Vagina (tissue), 2 donors: ENCODE data around the gene OSBP2. TPM values are rescaled to one million over a fixed set of nuclear protein-coding genes. Genes with fewer than 3 reads are reported as not detected.
A peak's percentile ranks its signal among the peaks of the same experiment; 100 is the strongest.

Experiments used
- DNase-seq, 2 donors: peaks; one replicate each; pipeline ENCODE4 v3.0.0-alpha.2; 2017; ENCODE audit errors: extremely low spot score in 2 of 2
- H3K27ac ChIP-seq: fragments of 200-600 bp; sonication (generic); one replicate; pipeline ENCODE4 v1.5.1; 2019
- H3K27me3 ChIP-seq: fragments of 200-600 bp; sonication (generic); one replicate; pipeline ENCODE4 v1.5.1; 2019
- H3K36me3 ChIP-seq, 2 donors: fragments of 200-600 bp; sonication (generic); one replicate each; pipeline ENCODE4 v1.5.1; 2017 to 2019
- H3K4me1 ChIP-seq: fragments of 200-600 bp; sonication (generic); one replicate; pipeline ENCODE4 v1.5.1; 2019
- H3K4me3 ChIP-seq, 2 donors: fragments of 200-600 bp; sonication (generic); 1 replicate in 1 of 2; 2 replicates in 1 of 2; pipeline ENCODE4 v1.5.1; 2016 to 2019
- H3K9me3 ChIP-seq: fragments of 200-600 bp; sonication (generic); one replicate; pipeline ENCODE4 v1.5.1; 2019
- CTCF ChIP-seq, 3 experiments: fragments of 450-650 bp in 2 of 3; fragments of 200-600 bp in 1 of 3; sonication (generic) in 1 of 3; IDR thresholded peaks; one replicate each; pipeline ENCODE4 v1.5.1; 2017 to 2019; ENCODE audit warnings: antibody characterized with exemption in 3 of 3, mild to moderate bottlenecking in 2 of 3, moderate library complexity in 2 of 3
- POLR2A ChIP-seq, 2 donors: fragments of 450-650 bp; IDR thresholded peaks; one replicate each; pipeline ENCODE4 v1.6.1; 2017; ENCODE audit warnings: antibody characterized with exemption in 2 of 2, mild to moderate bottlenecking in 2 of 2, moderate library complexity in 2 of 2
- POLR2AphosphoS5 ChIP-seq, 2 donors: sonication (generic); formaldehyde crosslinking; IDR thresholded peaks; one replicate each; pipeline ENCODE4 v1.9.0; 2017; ENCODE audit warnings: antibody characterized with exemption in 2 of 2, mild to moderate bottlenecking in 2 of 2, low read depth in 1 of 2; ENCODE audit not compliant: insufficient read depth in 1 of 2
- intact Hi-C: fragments of 100-400 bp; cut with DNase I; formaldehyde crosslinking; loops from one replicate; pipeline ENCODE4 v1.15.1; 2023
- total RNA-seq: library from RNA; depleted of rRNA; stranded (reverse); fragments of >200 nt; gene quantifications from one replicate; pipeline ENCODE4 v1.2.3, GENCODE V29; 2016

The OSBP2 gene
- total RNA-seq, 1 donor from 2014 or later, result 3.7 TPM

GRCh38 chr22:30833322-30833721 lies 138.6 kb downstream of the OSBP2 start:
- TF ChIP-seq POLR2A (IDR thresholded peaks at IDR 0.05), result no peak
- no peak for TF ChIP-seq CTCF (IDR thresholded peaks at IDR 0.05)
- TF ChIP-seq POLR2AphosphoS5 (IDR thresholded peaks at IDR 0.05; ENCODE audit: insufficient read depth in 1 of 2, low read depth in 1 of 2), result no peak
- no peaks in the 10 kb centered on the region for H3K36me3 ChIP-seq
- H3K4me3 ChIP-seq, result no peak overlapping the region
- H3K9me3 ChIP-seq, result no peaks in the 10 kb centered on the region
- H3K27me3 ChIP-seq, result no peaks in the 10 kb centered on the region
- peak overlapping the region; percentile 20 for H3K27ac ChIP-seq
- DNase-seq, result no peak
- intact Hi-C loops, result no loop called here
- peaks cover 5% of the 10 kb centered on the region for H3K4me1 ChIP-seq

GRCh38 chr22:30837531-30837930 lies 142.9 kb downstream of the OSBP2 start:
- Histone ChIP-seq H3K27ac (peak overlapping the region; percentile 12), H3K4me1 (no peaks in the 10 kb centered on the region)
- TF ChIP-seq CTCF (IDR thresholded peaks at IDR 0.05) (no peak), POLR2AphosphoS5 (IDR thresholded peaks at IDR 0.05; ENCODE audit: insufficient read depth in 1 of 2, low read depth in 1 of 2) (peak in 1 of 2 donors; percentile 40)

GRCh38 chr22:30838111-30838510 lies 143.4 kb downstream of the OSBP2 start:
- no peaks in the 10 kb centered on the region for H3K36me3 ChIP-seq
- no peak overlapping the region for H3K27ac ChIP-seq
- H3K4me3 ChIP-seq, result no peak overlapping the region
- TF ChIP-seq POLR2AphosphoS5 (IDR thresholded peaks at IDR 0.05; ENCODE audit: insufficient read depth in 1 of 2, low read depth in 1 of 2), result no peak
- TF ChIP-seq CTCF (IDR thresholded peaks at IDR 0.05), result no peak
- no peak for TF ChIP-seq POLR2A (IDR thresholded peaks at IDR 0.05)
- H3K9me3 ChIP-seq, result no peaks in the 10 kb centered on the region
- no peaks in the 10 kb centered on the region for H3K27me3 ChIP-seq
- no peaks in the 10 kb centered on the region for H3K4me1 ChIP-seq
- intact Hi-C loops, result no loop called here
- no peak for DNase-seq

More at GRCh38 chr22:30837531-30837930, 142.9 kb downstream of the OSBP2 start:
- no peaks in the 10 kb centered on the region for H3K9me3 ChIP-seq
- no peak for DNase-seq
- intact Hi-C loops, result no loop called here
- H3K4me3 ChIP-seq, result no peak overlapping the region
- H3K27me3 ChIP-seq, result no peaks in the 10 kb centered on the region
- H3K36me3 ChIP-seq, result no peaks in the 10 kb centered on the region

- TF ChIP-seq POLR2A (IDR thresholded peaks at IDR 0.05) (no peak), POLR2AphosphoS5 (IDR thresholded peaks at IDR 0.05; ENCODE audit: insufficient read depth in 1 of 2, low read depth in 1 of 2) (peak in 1 of 2 donors; percentile 85)
- peak overlapping the region; percentile 70 for H3K27ac ChIP-seq
- H3K4me1 ChIP-seq, result no peaks in the 10 kb centered on the region
These were observed 146.6 kb downstream of the OSBP2 start for GRCh38 chr22:30841273-30841672.

GRCh38 chr22:30843245-30843644 lies 148.6 kb downstream of the OSBP2 start:
- no peaks in the 10 kb centered on the region for H3K4me1 ChIP-seq

More at GRCh38 chr22:30841273-30841672, 146.6 kb downstream of the OSBP2 start:
- DNase-seq, result no peak
- no peak overlapping the region for H3K4me3 ChIP-seq
- intact Hi-C loops, result no loop called here
- no peaks in the 10 kb centered on the region for H3K27me3 ChIP-seq
- H3K36me3 ChIP-seq, result no peaks in the 10 kb centered on the region
- H3K9me3 ChIP-seq, result no peaks in the 10 kb centered on the region

More at GRCh38 chr22:30843245-30843644, 148.6 kb downstream of the OSBP2 start:
- intact Hi-C loops, result no loop called here
- TF ChIP-seq CTCF (IDR thresholded peaks at IDR 0.05) (no peak), POLR2A (IDR thresholded peaks at IDR 0.05) (no peak), POLR2AphosphoS5 (IDR thresholded peaks at IDR 0.05; ENCODE audit: insufficient read depth in 1 of 2, low read depth in 1 of 2) (no peak)
- no peak overlapping the region for H3K4me3 ChIP-seq
- H3K27ac ChIP-seq, result no peak overlapping the region
- no peaks in the 10 kb centered on the region for H3K9me3 ChIP-seq
- no peak for DNase-seq
- no peaks in the 10 kb centered on the region for H3K27me3 ChIP-seq
- H3K36me3 ChIP-seq, result no peaks in the 10 kb centered on the region
